Measurements from ENCODE around the gene NOP56. TPM values are rescaled to one million over a fixed set of nuclear protein-coding genes. Genes with fewer than 3 reads are reported as not detected.

The NOP56 gene
- total and polyA plus RNA-seq, 2 donors (not counting 1 experiment from before 2014, with no cell fraction given): 212 to 247 TPM

DNA sequence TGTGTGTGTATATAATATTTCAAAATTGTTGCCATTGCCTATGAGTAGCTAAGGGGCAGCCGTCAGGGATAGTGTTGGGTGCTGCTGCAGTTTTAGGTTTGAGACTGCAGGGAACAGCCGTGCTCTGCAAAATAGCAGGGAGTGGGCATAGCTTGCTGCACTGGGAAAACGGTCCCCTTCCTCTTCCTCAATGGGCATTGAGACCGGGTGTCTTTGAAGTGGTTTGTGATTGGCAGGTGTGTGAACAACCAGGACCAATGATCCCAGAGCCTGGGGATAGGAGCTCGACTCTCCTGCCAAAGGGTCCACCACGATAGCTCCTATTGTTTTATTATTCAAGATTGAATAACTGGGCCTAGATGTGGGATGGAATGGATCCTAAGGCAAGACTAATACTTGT lies 35.1 kb downstream of the NOP56 start:
- Histone ChIP-seq H3K79me2 (ENCODE audit: control insufficient read depth, insufficient read depth, low read length) (no peaks in the 10 kb centered on the region), H3K36me3 (replicated peaks in 1 of 2; ENCODE audit: control extremely low read depth in 1 of 2, control insufficient read depth in 1 of 2, extremely low read depth in 1 of 2, insufficient read depth in 2 of 2, low read length in 1 of 2) (no peaks in the 10 kb centered on the region), H3K9me3 (ENCODE audit: control extremely low read depth in 1 of 3, control insufficient read depth in 2 of 3, insufficient read depth in 1 of 3, low read length in 2 of 3) (peaks cover 0 to 5% (median 0%) of the 10 kb centered on the region in 3 donors), H4K20me1 (ENCODE audit: control insufficient read depth, insufficient read depth, low read length, poor library complexity, severe bottlenecking) (no peaks in the 10 kb centered on the region), H2AFZ (ENCODE audit: insufficient read depth, low read depth, low read length, poor library complexity, severe bottlenecking) (no peak overlapping the region), H3K27ac (ENCODE audit: low read length in 2 of 2) (no peak overlapping the region), H3K27me3 (replicated peaks in 1 of 4; ENCODE audit: control extremely low read depth in 1 of 4, control insufficient read depth in 3 of 4, insufficient read depth in 4 of 4, low read length in 3 of 4) (peaks cover 0 to 33% (median 11%) of the 10 kb centered on the region in 4 experiments), H3K4me2 (replicated peaks; ENCODE audit: low read depth, low read length, poor library complexity, severe bottlenecking) (no peak overlapping the region), H3K4me1 (ENCODE audit: control insufficient read depth in 2 of 2, insufficient read depth in 2 of 2, low read length in 2 of 2) (peaks cover 7 to 11% of the 10 kb centered on the region in 2 donors), H3K4me3 (ENCODE audit: control extremely low read depth in 1 of 5, extremely low read depth in 1 of 5, insufficient read depth in 1 of 5, low read depth in 2 of 5, low read length in 4 of 5) (no peak overlapping the region), H3K9ac (ENCODE audit: low read length) (no peak overlapping the region)
- H3K9me3 Mint-ChIP-seq (ENCODE audit: insufficient read depth): no peaks in the 10 kb centered on the region
- H3K27me3 Mint-ChIP-seq: peaks cover 59% of the 10 kb centered on the region
- WGBS (ENCODE audit: insufficient coverage): 89% methylated on average over 3 of the region's 6 CpGs
- TF ChIP-seq EZH2 (IDR thresholded peaks at IDR 0.05; ENCODE audit: borderline replicate concordance, insufficient read depth, low read depth, low read length, poor library complexity, severe bottlenecking): no peak
- TF ChIP-seq, protein P1, sequence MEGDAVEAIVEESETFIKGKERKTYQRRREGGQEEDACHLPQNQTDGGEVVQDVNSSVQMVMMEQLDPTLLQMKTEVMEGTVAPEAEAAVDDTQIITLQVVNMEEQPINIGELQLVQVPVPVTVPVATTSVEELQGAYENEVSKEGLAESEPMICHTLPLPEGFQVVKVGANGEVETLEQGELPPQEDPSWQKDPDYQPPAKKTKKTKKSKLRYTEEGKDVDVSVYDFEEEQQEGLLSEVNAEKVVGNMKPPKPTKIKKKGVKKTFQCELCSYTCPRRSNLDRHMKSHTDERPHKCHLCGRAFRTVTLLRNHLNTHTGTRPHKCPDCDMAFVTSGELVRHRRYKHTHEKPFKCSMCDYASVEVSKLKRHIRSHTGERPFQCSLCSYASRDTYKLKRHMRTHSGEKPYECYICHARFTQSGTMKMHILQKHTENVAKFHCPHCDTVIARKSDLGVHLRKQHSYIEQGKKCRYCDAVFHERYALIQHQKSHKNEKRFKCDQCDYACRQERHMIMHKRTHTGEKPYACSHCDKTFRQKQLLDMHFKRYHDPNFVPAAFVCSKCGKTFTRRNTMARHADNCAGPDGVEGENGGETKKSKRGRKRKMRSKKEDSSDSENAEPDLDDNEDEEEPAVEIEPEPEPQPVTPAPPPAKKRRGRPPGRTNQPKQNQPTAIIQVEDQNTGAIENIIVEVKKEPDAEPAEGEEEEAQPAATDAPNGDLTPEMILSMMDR (IDR thresholded peaks at IDR 0.05): no peak
- ChIA-PET POLR2A (no interaction called here), CTCF (interaction anchor here (0.7 to 0.9 kb wide), 3 partner anchors 17 to 28 kb away, joined by 3 read pairs; no protein-coding TSS in a partner anchor)
- no peak overlapping the region for H3K27ac Mint-ChIP-seq
- intact Hi-C loops (cut with micrococcal nuclease): no loop called here
- peaks cover 20% of the 10 kb centered on the region for H3K4me1 Mint-ChIP-seq
- ATAC-seq (ENCODE audit: low read depth) (no peak), DNase-seq (no peak)
- no peak overlapping the region for H3K4me3 Mint-ChIP-seq

DNA sequence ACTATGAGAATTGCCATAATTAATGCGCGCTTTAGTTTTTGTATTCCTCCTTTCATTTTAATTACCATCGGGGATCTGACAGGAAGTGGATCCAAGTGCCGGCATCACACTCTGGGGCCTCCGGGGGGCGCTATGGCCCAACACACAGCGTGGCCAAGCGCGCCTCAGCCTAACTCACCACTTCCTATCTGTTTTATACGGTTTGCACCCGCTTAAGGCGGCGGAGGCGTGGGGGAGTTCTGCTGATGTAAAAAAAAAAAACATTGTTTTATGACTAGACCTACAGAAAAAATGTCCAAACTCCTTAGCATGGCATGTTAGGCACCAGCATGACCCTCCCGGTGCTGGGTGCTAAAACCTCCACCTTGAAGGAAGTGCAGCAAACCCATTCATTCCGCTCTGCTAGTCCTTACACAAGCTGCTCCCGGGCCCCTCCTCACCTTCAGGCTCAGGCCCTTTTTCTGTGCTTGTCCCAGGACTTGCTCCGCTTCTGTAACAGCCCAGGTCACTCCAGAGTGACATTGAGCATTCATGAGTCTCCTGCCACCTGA lies 35.7 kb downstream of the NOP56 start:
- POLR2A ChIA-PET: no interaction called here
- CTCF ChIA-PET: interaction anchor here (0.7 to 0.8 kb wide), 2 partner anchors 27 to 53 kb away, joined by 3 read pairs; no protein-coding TSS in a partner anchor
- no peak overlapping the region for H3K27ac ChIP-seq (ENCODE audit: low read length in 2 of 2)
- H3K9me3 Mint-ChIP-seq (ENCODE audit: insufficient read depth): no peaks in the 10 kb centered on the region
- ATAC-seq (ENCODE audit: low read depth): no peak
- no peak overlapping the region for H2AFZ ChIP-seq (ENCODE audit: insufficient read depth, low read depth, low read length, poor library complexity, severe bottlenecking)
- TF ChIP-seq EZH2 (IDR thresholded peaks at IDR 0.05; ENCODE audit: borderline replicate concordance, insufficient read depth, low read depth, low read length, poor library complexity, severe bottlenecking): no peak
- TF ChIP-seq, protein P1 (IDR thresholded peaks at IDR 0.05): peak; percentile 50
- no peak overlapping the region for H3K9ac ChIP-seq (ENCODE audit: low read length)
- peaks cover 0 to 5% (median 0%) of the 10 kb centered on the region in 3 donors for H3K9me3 ChIP-seq (ENCODE audit: control extremely low read depth in 1 of 3, control insufficient read depth in 2 of 3, insufficient read depth in 1 of 3, low read length in 2 of 3)
- H3K36me3 ChIP-seq (replicated peaks in 1 of 2; ENCODE audit: control extremely low read depth in 1 of 2, control insufficient read depth in 1 of 2, extremely low read depth in 1 of 2, insufficient read depth in 2 of 2, low read length in 1 of 2): no peaks in the 10 kb centered on the region
- peaks cover 0 to 33% (median 11%) of the 10 kb centered on the region in 4 experiments for H3K27me3 ChIP-seq (replicated peaks in 1 of 4; ENCODE audit: control extremely low read depth in 1 of 4, control insufficient read depth in 3 of 4, insufficient read depth in 4 of 4, low read length in 3 of 4)
- H3K79me2 ChIP-seq (ENCODE audit: control insufficient read depth, insufficient read depth, low read length): no peaks in the 10 kb centered on the region
- no peak overlapping the region for H3K27ac Mint-ChIP-seq
- intact Hi-C loops (cut with micrococcal nuclease): no loop called here
- no peaks in the 10 kb centered on the region for H4K20me1 ChIP-seq (ENCODE audit: control insufficient read depth, insufficient read depth, low read length, poor library complexity, severe bottlenecking)
- H3K4me1 ChIP-seq (ENCODE audit: control insufficient read depth in 2 of 2, insufficient read depth in 2 of 2, low read length in 2 of 2): peaks cover 7 to 11% of the 10 kb centered on the region in 2 donors
- H3K4me3 ChIP-seq (ENCODE audit: control extremely low read depth in 1 of 5, extremely low read depth in 1 of 5, insufficient read depth in 1 of 5, low read depth in 2 of 5, low read length in 4 of 5): no peak overlapping the region
- 28% methylated on average over 10 of the region's 18 CpGs for WGBS (ENCODE audit: insufficient coverage)
- H3K4me2 ChIP-seq (replicated peaks; ENCODE audit: low read depth, low read length, poor library complexity, severe bottlenecking): no peak overlapping the region
- DNase-seq: peak; percentile 52
- peaks cover 59% of the 10 kb centered on the region for H3K27me3 Mint-ChIP-seq
- no peak overlapping the region for H3K4me3 Mint-ChIP-seq
- peaks cover 20% of the 10 kb centered on the region for H3K4me1 Mint-ChIP-seq

All from B cell (primary cell).